Ureter (tissue), 1 donor: ENCODE measurements around the gene PPARD. TPM values are rescaled to one million over a fixed set of nuclear protein-coding genes. Genes with fewer than 3 reads are reported as not detected.
"Not testable (repeated sequence)": the region's sequence is repeated elsewhere in the genome, so short reads cannot be mapped to it uniquely, and the experiment has no call there.

Experiments used
- DNase-seq: peaks from one replicate; pipeline ENCODE4 v3.0.0-alpha.2; 2020; ENCODE audit warnings: low spot score
- total RNA-seq: library from RNA; stranded (reverse); gene quantifications from one replicate; pipeline ENCODE4 v1.2.4, GENCODE V29; 2023
- donor health status: DM: yes; HTN: yes; CAD: no.

PPARD gene
- total RNA-seq, 1 donor from 2014 or later: 31.2 TPM

- DNase-seq: no peak
These were observed 30.1 kb upstream of the PPARD start for GRCh38 chr6:35312076-35312800.

GRCh38 chr6:35312807-35313206 is 29.6 kb upstream of the PPARD start:
- no peak for DNase-seq

- no peak for DNase-seq
These were observed 24.7 kb upstream of the PPARD start for GRCh38 chr6:35317483-35318195.

GRCh38 chr6:35318196-35319171 is 23.9 kb upstream of the PPARD start:
- peak; percentile 79 for DNase-seq

- DNase-seq: no peak
These were observed 22.9 kb upstream of the PPARD start for GRCh38 chr6:35319346-35320030.

GRCh38 chr6:35320031-35320410 is 22.3 kb upstream of the PPARD start:
- no peak for DNase-seq

GRCh38 chr6:35321091-35321490 is 21.3 kb upstream of the PPARD start:
- DNase-seq: no peak

- DNase-seq: peak; percentile 74
These were observed 14.9 kb upstream of the PPARD start for GRCh38 chr6:35327349-35328027.

- DNase-seq: no peak
These were observed 14.1 kb upstream of the PPARD start for GRCh38 chr6:35328108-35328723.

GRCh38 chr6:35328965-35329364 is 13.4 kb upstream of the PPARD start:
- not testable (repeated sequence) for DNase-seq

- DNase-seq: no peak
These were observed 11.7 kb upstream of the PPARD start for GRCh38 chr6:35330541-35331119.

- DNase-seq: peak; percentile 55
These were observed 10.1 kb upstream of the PPARD start for GRCh38 chr6:35332074-35332887.

GRCh38 chr6:35341557-35341956 is 801 bp upstream of the PPARD start:
- DNase-seq: no peak

- DNase-seq: no peak
These were observed 905 bp downstream of the PPARD start for GRCh38 chr6:35343092-35343834.

- DNase-seq: no peak
These were observed 1.6 kb downstream of the PPARD start for GRCh38 chr6:35343835-35344550.

- DNase-seq: no peak
These were observed 9.1 kb downstream of the PPARD start for GRCh38 chr6:35351422-35351821.

- DNase-seq: no peak
These were observed 10.4 kb downstream of the PPARD start for GRCh38 chr6:35352735-35353134.
